ENCODE results near the gene PNLIP. TPM values are rescaled to one million over a fixed set of nuclear protein-coding genes. Genes with fewer than 3 reads are reported as not detected.

The PNLIP gene
- total and polyA plus RNA-seq, 9 of the 15 experiments (the other 6 are each of a cell fraction or from before 2014, with no cell fraction given): 0.69 TPM; not detected in 8

DNA sequence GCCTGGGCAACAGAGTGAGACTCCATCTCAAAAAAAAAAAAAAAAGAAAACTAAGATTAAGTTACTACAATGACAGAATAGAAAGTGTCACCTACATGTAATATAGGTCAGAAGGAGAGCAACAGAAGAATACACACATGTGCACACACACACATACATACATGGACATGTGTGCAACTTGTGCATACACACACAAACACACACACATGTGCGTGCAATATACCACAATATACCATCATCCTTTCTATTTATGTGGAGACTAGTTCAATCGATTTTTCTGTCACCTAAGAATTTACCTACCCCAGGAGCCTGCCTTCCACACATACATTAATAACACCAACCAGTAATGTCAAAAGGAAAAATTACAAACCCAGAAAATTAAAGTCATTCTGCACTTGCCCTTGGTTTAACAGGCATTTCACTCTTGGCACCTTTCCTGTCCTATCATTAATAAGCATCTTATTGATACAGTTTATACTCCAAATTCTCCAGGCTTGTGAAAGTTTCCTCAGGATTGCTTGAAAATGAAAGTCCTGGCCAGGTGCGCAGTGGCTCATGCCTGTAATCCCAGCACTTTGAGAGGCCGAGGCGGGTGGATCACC lies 47.5 kb downstream of the PNLIP start:
- H3K4me2 ChIP-seq (ENCODE audit: insufficient read depth, low read length): no peak overlapping the region
- no peaks in the 10 kb centered on the region for H4K20me1 ChIP-seq (replicated peaks; ENCODE audit: control insufficient read depth, insufficient read depth, low read length)
- 6% methylated on average over 3 of the region's 5 CpGs for WGBS (ENCODE audit: insufficient coverage, low coverage, missing lambda C conversion rate)
- H3K4me3 ChIP-seq: no peak overlapping the region
- no peak overlapping the region for H3K9ac ChIP-seq (ENCODE audit: insufficient read depth in 1 of 2, low read depth in 2 of 2, low read length in 2 of 2)
- no peak overlapping the region for H2AFZ ChIP-seq (ENCODE audit: low read depth, low read length)
- no peak for DNase-seq (ENCODE audit: extremely low read depth in 1 of 4, low spot score in 3 of 4)
- intact Hi-C loops (cut with micrococcal nuclease): no loop called here
- ATAC-seq: no peak
- ChIA-PET CTCF (ENCODE audit: low intra/inter-chr PET ratio) (no interaction called here), POLR2A (no interaction called here)
- no peaks in the 10 kb centered on the region for H3K9me1 ChIP-seq (ENCODE audit: control insufficient read depth, insufficient read depth, low read length)
- no peaks in the 10 kb centered on the region for H3K79me2 ChIP-seq (ENCODE audit: control insufficient read depth, insufficient read depth, low read length)
- in situ Hi-C loops (cut with MboI): no loop called here
- no TSS peak for BruUV-seq (replicated peaks)
- no peak overlapping the region for H3K27ac ChIP-seq (ENCODE audit: extremely low read depth, low read depth, low read length)
- H3K4me1 ChIP-seq (replicated peaks in 1 of 2; ENCODE audit: control insufficient read depth in 2 of 2, insufficient read depth in 2 of 2, low read length in 2 of 2): no peaks in the 10 kb centered on the region
- FAIRE-seq: no peak
- no peaks in the 10 kb centered on the region for H3K36me3 ChIP-seq (ENCODE audit: control insufficient read depth, insufficient read depth, low read length)
- TF ChIP-seq HLTF (IDR thresholded peaks at IDR 0.05) (no peak), POLR2AphosphoS5 (IDR thresholded peaks at IDR 0.05; ENCODE audit: control insufficient read depth, insufficient read depth, low read depth, low read length) (no peak), GATAD2B (IDR thresholded peaks at IDR 0.05; ENCODE audit: borderline replicate concordance) (no peak), POLR2G (IDR thresholded peaks at IDR 0.05; ENCODE audit: low read depth, low read length) (no peak), CHD1 (IDR thresholded peaks at IDR 0.05; ENCODE audit: low read length) (no peak), MEF2D (tag; conservative IDR thresholded peaks at IDR 0.05; ENCODE audit: low read depth) (no peak), FUS (optimal IDR thresholded peaks at IDR 0.05; ENCODE audit: low read depth, low read length) (no peak), ZNF551 (CRISPR knock-in tag; IDR thresholded peaks at IDR 0.05) (no peak)
- TF ChIP-seq, protein P1, sequence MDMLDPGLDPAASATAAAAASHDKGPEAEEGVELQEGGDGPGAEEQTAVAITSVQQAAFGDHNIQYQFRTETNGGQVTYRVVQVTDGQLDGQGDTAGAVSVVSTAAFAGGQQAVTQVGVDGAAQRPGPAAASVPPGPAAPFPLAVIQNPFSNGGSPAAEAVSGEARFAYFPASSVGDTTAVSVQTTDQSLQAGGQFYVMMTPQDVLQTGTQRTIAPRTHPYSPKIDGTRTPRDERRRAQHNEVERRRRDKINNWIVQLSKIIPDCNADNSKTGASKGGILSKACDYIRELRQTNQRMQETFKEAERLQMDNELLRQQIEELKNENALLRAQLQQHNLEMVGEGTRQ (CRISPR knock-in tag; IDR thresholded peaks at IDR 0.05): no peak
- H3K27me3 ChIP-seq (ENCODE audit: control insufficient read depth in 2 of 2, insufficient read depth in 2 of 2, low read length in 2 of 2): no peaks in the 10 kb centered on the region
- H3K9me3 ChIP-seq (replicated peaks; ENCODE audit: control insufficient read depth, insufficient read depth, low read depth, low read length): no peaks in the 10 kb centered on the region
